ENCODE measurements around the gene MEG3.

GRCh38 chr14:100782516-100783320 lies 43.2 kb upstream of the MEG3 start:
- TF ChIP-seq EZH2 (IDR thresholded peaks at IDR 0.05), result no peak
- no peak for TF ChIP-seq FOXP2 (optimal IDR thresholded peaks at IDR 0.05; ENCODE audit: control extremely low read depth, extremely low read length, insufficient read depth)
- no peak for TF ChIP-seq POLR2AphosphoS5 (IDR thresholded peaks at IDR 0.05; ENCODE audit: borderline replicate concordance, low read depth, low read length)

All from SK-N-MC (cell line).